Calu3 (cell line): ENCODE results near the gene TIFAB. TPM values are rescaled to one million over a fixed set of nuclear protein-coding genes. Genes with fewer than 3 reads are reported as not detected.

Experiments used
- BruUV-seq: library from RNA; stranded (reverse); fragments of 400-500 nt; replicated peaks from 2 replicates; lab custom pipeline; 2021; lab: Mats Ljungman, UMichigan
- CTCF ChIA-PET: fragments of 300-600 bp; sonication (Branson Sonifier 250); formaldehyde crosslinking; loops from one replicate; lab custom pipeline; 2022; ENCODE audit warnings: antibody characterized with exemption; lab: Charles Lee
- DNase-seq: peaks from one replicate; pipeline ENCODE4 v3.0.0; 2022
- H3K27ac Mint-ChIP-seq: one replicate; pipeline ENCODE4 v1.8.0; 2022; ENCODE audit warnings: mixed read lengths; ENCODE audit not compliant: unreplicated experiment
- H3K27me3 Mint-ChIP-seq: one replicate; pipeline ENCODE4 v1.8.0; 2022; ENCODE audit warnings: mixed read lengths; ENCODE audit not compliant: unreplicated experiment
- H3K36me3 Mint-ChIP-seq: one replicate; pipeline ENCODE4 v1.8.0; 2022; ENCODE audit warnings: mild to moderate bottlenecking, moderate library complexity, mixed read lengths; ENCODE audit not compliant: insufficient read depth, unreplicated experiment
- H3K4me1 Mint-ChIP-seq: one replicate; pipeline ENCODE4 v1.8.0; 2022; ENCODE audit warnings: mild to moderate bottlenecking, low read depth, mixed read lengths; ENCODE audit not compliant: unreplicated experiment
- H3K4me3 Mint-ChIP-seq: one replicate; pipeline ENCODE4 v1.8.0; 2022; ENCODE audit warnings: mild to moderate bottlenecking, low read depth, moderate library complexity, mixed read lengths; ENCODE audit not compliant: unreplicated experiment
- H3K9me3 Mint-ChIP-seq: one replicate; pipeline ENCODE4 v1.8.0; 2022; ENCODE audit warnings: low read depth, mixed read lengths; ENCODE audit not compliant: unreplicated experiment
- intact Hi-C: fragments of 100-400 bp; cut with micrococcal nuclease; formaldehyde crosslinking; loops from one replicate; pipeline ENCODE4 v1.10.0; 2022; ENCODE audit not compliant: unreplicated experiment
- total RNA-seq: library from RNA; stranded (reverse); gene quantifications from 2 replicates; pipeline ENCODE4 v1.2.3, GENCODE V29; 2022
- TF ChIP-seq, protein P1 (sequence below): fragments of 200-600 bp; IDR thresholded peaks from one replicate; pipeline ENCODE4 v1.8.0; 2022; ENCODE audit warnings: antibody characterized with exemption; ENCODE audit not compliant: unreplicated experiment

Gene TIFAB
- total RNA-seq, 1 experiment from 2014 or later: not detected

DNA sequence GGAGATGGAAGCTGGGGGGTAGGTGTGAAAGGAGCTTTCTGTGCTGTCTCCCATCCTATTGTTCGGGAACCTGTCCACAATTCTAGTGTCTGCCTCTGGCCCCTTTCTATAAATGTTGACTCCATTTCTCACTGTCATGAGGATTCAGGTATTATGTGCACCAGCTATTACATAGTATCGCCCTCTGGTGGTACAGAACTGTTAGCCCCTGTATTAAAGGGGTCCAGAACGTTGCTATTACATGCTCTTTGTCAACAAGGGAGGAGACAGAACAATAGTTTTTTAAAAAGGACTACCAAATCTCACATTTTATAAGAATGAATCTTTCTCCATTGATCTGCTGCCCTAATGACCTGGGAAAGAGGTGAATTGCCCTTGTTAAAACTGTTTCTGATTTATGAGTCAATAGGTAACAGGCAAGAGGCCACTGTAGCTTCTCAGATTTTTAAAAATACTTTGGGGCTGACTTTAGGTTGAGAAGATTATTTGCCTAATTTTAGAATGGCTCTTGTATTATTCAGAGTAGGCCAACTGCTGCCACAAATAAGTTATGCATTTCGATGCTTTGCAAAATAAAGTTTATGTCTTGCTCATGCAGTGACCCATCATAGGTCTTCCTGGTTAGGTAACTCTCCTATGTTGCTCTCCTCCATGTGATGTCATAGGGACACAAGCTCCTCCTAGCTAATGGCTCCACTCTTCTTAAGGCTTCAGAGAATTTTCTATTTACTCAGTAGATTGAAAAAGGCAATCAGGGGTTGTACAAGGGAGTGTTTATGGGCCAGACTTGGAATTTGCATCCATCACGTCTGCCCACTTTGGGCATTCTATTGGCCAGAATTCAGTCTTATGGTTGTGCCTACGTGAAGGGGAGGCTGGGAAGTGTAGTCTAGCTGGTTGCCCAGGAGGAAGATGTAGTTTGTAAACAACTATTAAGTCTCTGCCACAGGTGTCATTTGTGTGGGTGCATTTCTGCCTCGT, 25.8 kb downstream of the TIFAB start:
- Mint-ChIP-seq H3K9me3 (peaks cover 5% of the 10 kb centered on the region), H3K4me3 (no peak overlapping the region), H3K4me1 (no peaks in the 10 kb centered on the region), H3K27ac (no peak overlapping the region), H3K36me3 (no peaks in the 10 kb centered on the region), H3K27me3 (peaks cover 25% of the 10 kb centered on the region)
- DNase-seq: peak; percentile 59
- BruUV-seq: no TSS peak
- intact Hi-C loops: loop anchor here (5.0 kb wide), 1 partner anchor 79 kb away; no protein-coding TSS in a partner anchor
- CTCF ChIA-PET: interaction anchor here (0.5 to 1.6 kb wide), 11 partner anchors 11 to 713 kb away, joined by 3 to 6 read pairs (median 3); no protein-coding TSS in a partner anchor
- TF ChIP-seq, protein P1, sequence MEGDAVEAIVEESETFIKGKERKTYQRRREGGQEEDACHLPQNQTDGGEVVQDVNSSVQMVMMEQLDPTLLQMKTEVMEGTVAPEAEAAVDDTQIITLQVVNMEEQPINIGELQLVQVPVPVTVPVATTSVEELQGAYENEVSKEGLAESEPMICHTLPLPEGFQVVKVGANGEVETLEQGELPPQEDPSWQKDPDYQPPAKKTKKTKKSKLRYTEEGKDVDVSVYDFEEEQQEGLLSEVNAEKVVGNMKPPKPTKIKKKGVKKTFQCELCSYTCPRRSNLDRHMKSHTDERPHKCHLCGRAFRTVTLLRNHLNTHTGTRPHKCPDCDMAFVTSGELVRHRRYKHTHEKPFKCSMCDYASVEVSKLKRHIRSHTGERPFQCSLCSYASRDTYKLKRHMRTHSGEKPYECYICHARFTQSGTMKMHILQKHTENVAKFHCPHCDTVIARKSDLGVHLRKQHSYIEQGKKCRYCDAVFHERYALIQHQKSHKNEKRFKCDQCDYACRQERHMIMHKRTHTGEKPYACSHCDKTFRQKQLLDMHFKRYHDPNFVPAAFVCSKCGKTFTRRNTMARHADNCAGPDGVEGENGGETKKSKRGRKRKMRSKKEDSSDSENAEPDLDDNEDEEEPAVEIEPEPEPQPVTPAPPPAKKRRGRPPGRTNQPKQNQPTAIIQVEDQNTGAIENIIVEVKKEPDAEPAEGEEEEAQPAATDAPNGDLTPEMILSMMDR: peak; percentile 59

DNA sequence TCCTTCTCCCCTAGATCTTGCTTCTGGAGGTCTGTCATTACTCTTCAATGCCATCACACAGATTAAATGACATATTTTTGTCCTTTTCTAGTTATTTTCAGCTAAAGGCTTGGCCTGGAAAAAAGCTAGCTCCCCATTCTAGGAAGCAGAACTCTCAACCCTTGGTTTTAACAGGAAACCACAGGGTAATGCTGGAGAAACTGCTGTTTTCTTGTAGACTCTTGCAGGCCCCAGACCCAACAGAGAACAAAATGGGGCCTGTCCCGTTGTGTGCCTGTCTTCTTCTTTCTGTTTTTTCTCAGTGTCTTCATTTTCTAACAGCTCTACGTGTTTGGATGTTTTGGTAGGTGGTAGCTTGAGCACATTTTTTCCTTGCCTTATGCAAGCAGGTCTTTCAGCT, 26.5 kb downstream of the TIFAB start:
- Mint-ChIP-seq H3K27me3 (peaks cover 28% of the 10 kb centered on the region), H3K36me3 (no peaks in the 10 kb centered on the region), H3K9me3 (peaks cover 5% of the 10 kb centered on the region), H3K27ac (no peak overlapping the region), H3K4me1 (no peaks in the 10 kb centered on the region), H3K4me3 (no peak overlapping the region)
- TF ChIP-seq, protein P1: no peak
- intact Hi-C loops: loop anchor here (5.0 kb wide), 1 partner anchor 78 kb away; no protein-coding TSS in a partner anchor
- CTCF ChIA-PET: interaction anchor here (0.5 to 1.6 kb wide), 10 partner anchors 12 to 714 kb away, joined by 3 to 6 read pairs (median 3); no protein-coding TSS in a partner anchor
- no peak for DNase-seq
- BruUV-seq: no TSS peak

DNA sequence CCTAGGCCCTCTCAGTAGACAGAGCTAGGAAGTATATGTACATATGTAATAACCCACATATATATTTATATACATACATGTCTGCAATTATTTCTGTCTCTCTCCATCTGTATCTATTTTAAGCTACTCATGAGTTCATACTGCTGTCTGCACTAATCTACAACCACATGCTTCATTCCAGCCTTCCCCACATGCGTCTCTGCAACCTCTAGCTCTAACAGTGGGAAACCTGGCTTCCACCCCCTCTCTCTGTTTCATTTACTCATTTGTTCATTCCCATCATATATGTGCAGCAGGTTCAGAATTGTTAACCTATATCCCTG, 28.3 kb downstream of the TIFAB start:
- CTCF ChIA-PET: interaction anchor here (0.6 to 1.4 kb wide), 2 partner anchors 68 to 130 kb away, joined by 3 read pairs; no protein-coding TSS in a partner anchor
- H3K4me3 Mint-ChIP-seq: no peak overlapping the region
- H3K36me3 Mint-ChIP-seq: no peaks in the 10 kb centered on the region
- DNase-seq: no peak
- intact Hi-C loops: no loop called here
- H3K27ac Mint-ChIP-seq: no peak overlapping the region
- no peaks in the 10 kb centered on the region for H3K4me1 Mint-ChIP-seq
- BruUV-seq: no TSS peak
- TF ChIP-seq, protein P1: no peak
- peaks cover 35% of the 10 kb centered on the region for H3K27me3 Mint-ChIP-seq
- H3K9me3 Mint-ChIP-seq: peaks cover 2% of the 10 kb centered on the region

DNA sequence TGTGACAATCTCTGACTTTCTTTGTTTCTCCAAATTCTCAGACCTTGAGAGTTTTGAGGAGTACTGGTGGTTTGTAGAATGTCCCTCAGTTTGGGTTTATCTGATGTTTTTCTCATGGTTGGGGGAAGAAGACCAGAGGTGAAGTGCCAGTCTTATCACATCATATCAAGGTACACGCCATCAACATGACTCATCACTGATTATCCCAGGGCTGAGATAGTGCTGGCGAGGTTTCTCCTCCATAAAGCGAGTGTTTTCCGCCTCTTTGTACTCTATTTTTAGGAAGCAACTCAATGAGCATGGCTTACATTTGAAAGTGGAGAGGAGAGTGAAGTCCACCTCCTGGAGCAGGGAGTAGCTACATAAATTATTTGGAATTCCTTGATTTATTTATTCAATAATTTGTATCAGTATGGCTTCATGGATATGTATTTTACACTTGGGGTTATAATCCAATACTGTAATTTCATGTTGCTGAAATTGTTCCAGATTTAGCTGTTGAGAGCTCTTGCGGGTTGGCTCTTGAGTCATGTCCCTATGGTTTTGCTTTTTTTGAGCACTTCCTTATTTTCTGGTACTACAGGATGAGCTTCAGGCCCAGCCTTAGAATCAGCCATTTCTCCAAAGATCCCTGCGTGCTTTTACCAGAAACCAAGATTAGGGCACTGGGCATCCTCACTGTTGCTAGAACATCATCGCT, 28.9 kb downstream of the TIFAB start:
- no TSS peak for BruUV-seq
- peaks cover 2% of the 10 kb centered on the region for H3K9me3 Mint-ChIP-seq
- H3K36me3 Mint-ChIP-seq: no peaks in the 10 kb centered on the region
- no peak overlapping the region for H3K27ac Mint-ChIP-seq
- no peaks in the 10 kb centered on the region for H3K4me1 Mint-ChIP-seq
- DNase-seq: no peak
- CTCF ChIA-PET: interaction anchor here (1.4 kb wide), 1 partner anchor 130 kb away, joined by 3 read pairs; no protein-coding TSS in a partner anchor
- peaks cover 35% of the 10 kb centered on the region for H3K27me3 Mint-ChIP-seq
- TF ChIP-seq, protein P1: no peak
- no peak overlapping the region for H3K4me3 Mint-ChIP-seq
- intact Hi-C loops: no loop called here
